GM12873 (cell line): ENCODE measurements around the gene WDCP.
A peak's percentile ranks its signal among the peaks of the same experiment; 100 is the strongest.

Source experiments
- TF ChIP-seq, protein P1 (sequence below): IDR thresholded peaks from 2 replicates; pipeline ENCODE4 v1.5.1; 2012; ENCODE audit warnings: low read depth, mild to moderate bottlenecking, moderate library complexity, low read length, control low read depth; ENCODE audit not compliant: insufficient read depth; ENCODE audit errors: missing control alignments

The WDCP gene

DNA sequence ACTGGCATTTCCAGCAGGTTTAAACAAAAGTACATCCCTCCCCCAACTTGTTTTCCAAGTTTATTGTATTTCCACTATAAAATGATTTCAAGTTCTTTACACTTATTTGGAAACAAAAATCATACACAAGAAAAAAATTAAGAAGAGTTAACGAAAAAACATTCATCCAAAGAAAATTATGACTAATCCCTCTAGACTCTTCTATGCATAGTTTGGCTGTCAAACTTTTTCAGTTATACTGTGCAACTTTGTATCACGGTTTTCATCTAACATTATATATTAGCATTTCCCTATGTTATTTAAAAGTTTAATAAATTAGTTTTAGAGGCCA lies 627 bp downstream of the WDCP start:
- TF ChIP-seq, protein P1, sequence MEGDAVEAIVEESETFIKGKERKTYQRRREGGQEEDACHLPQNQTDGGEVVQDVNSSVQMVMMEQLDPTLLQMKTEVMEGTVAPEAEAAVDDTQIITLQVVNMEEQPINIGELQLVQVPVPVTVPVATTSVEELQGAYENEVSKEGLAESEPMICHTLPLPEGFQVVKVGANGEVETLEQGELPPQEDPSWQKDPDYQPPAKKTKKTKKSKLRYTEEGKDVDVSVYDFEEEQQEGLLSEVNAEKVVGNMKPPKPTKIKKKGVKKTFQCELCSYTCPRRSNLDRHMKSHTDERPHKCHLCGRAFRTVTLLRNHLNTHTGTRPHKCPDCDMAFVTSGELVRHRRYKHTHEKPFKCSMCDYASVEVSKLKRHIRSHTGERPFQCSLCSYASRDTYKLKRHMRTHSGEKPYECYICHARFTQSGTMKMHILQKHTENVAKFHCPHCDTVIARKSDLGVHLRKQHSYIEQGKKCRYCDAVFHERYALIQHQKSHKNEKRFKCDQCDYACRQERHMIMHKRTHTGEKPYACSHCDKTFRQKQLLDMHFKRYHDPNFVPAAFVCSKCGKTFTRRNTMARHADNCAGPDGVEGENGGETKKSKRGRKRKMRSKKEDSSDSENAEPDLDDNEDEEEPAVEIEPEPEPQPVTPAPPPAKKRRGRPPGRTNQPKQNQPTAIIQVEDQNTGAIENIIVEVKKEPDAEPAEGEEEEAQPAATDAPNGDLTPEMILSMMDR = no peak

- TF ChIP-seq, protein P1 = no peak
Measured at GRCh38 chr2:24045511-24046508, 1.4 kb downstream of the WDCP start.

GRCh38 chr2:24040511-24040910 lies 6.7 kb downstream of the WDCP start:
- TF ChIP-seq, protein P1 = no peak

DNA sequence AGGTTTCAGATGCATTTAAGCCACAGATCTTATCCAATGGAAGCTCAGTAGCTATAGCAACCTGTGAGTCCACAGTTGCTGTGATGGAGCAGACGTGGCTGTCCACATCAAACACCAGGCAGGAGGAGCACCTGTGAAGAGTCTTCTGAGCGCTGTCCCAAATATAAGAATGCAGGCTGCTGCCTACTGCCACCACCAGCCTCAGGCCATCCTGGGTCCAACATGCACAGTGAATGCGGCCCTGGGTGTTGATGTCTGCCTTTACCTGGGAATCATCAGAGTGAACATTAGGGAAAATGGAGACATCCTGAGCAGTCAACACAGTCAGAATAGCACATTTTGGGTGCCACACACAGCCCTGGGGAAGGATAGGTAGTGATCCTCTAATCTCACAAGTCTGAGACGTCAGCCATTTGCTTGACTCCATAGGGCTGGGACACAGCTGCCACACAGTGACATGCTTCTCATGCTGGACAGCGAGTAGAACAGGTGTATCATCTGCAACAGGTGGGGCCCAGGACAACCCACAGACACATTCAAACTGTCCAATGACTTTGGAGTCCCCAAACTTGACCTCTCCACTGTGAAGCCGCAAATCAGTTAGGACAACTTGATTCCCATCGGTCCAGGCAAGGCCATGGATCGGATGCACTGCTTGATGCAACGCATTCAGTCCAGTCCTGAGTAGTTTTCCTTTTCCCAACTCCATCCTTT lies 8.2 kb downstream of the WDCP start:
- TF ChIP-seq, protein P1 = no peak

GRCh38 chr2:24026233-24026632 lies 21.0 kb downstream of the WDCP start:
- TF ChIP-seq, protein P1 = no peak

DNA sequence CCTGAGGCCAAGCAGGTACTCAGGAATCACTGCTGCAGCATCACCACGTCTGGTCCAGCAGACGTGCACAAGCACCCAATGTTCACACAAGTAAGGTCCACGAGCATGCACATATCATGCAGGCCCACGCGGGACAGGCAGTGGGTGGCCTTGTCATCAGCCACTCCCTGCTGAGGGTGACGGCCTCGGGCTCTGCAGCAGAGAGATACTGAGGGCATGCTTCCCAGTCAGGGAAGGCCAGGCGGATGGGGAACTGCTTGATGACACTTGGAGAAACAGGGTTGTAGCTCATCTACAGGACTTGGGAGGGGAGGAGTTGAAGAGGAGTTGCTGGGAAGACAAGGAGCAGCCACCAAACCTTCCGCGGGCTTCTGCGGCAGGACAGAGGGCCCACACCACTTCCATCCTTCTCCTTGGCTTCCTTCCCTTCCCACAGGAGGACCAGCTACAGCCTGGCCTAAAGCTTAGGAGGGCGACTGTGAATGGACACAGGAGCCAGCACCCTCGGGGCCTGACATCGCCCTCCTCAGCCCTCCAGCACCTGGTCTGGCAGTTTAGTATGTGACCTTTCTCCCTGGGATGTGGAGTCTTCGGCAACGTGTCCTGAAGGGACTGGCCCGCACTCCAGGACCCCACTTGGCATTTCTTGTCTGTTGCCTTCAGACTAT lies 22.1 kb downstream of the WDCP start:
- TF ChIP-seq, protein P1 = no peak

DNA sequence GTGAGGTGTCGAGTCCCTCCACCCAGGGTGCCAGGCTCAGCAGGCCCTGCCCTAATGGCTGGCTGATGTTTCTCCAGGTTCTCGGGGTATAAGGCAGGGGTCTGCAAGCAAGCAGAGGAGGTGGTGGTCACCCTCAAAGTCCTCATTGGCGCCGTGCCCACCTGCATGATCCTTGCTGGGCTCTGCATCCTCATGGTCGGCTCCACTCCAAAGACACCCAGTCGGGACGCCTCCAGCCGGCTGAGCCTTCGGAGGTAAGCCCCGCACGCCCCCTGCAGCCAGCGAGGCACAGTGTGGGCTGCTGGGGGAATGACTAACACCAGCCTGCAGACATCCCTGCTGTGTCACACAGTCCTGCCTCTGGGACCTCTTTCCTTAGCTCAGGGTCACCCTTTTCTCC lies 23.2 kb downstream of the WDCP start:
- TF ChIP-seq, protein P1 = peak; percentile 6
